ENCODE data around the gene MACROD2.

DNA sequence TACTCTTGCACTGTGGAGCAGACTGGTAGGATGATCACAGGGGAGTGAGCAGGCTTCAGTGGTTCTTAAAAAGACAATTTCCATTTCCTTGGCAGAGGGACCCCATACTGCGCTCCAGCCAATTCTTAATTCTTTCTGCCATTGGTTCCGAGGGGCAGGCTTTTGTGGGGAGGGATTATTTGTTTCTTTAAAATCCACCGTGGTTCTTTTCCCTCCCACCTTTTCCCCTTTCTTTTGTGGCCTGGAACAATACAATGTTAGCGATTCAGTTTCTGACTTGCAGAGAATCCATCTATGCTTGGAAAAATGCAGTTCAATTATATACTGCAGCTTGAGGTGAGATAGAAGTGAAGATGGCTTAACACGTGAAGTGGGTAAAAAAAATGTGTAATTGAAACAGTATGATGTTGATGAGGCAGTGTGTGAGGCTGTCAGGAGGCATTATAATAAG is 721.1 kb downstream of the MACROD2 start:
- TF ChIP-seq CTCF (conservative IDR thresholded peaks at IDR 0.05; ENCODE audit: low read depth, low read length) = no peak
- no peak for TF ChIP-seq MXI1 (IDR thresholded peaks at IDR 0.05; ENCODE audit: borderline replicate concordance, low read depth, low read length)
- no peak for TF ChIP-seq POLR2A (IDR thresholded peaks at IDR 0.05; ENCODE audit: low read depth, low read length)
- no peak for TF ChIP-seq RCOR1 (IDR thresholded peaks at IDR 0.05; ENCODE audit: insufficient replicate concordance, low read length)
- no peak for TF ChIP-seq RFX5 (IDR thresholded peaks at IDR 0.05; ENCODE audit: low read depth, low read length)
- TF ChIP-seq, protein P1, sequence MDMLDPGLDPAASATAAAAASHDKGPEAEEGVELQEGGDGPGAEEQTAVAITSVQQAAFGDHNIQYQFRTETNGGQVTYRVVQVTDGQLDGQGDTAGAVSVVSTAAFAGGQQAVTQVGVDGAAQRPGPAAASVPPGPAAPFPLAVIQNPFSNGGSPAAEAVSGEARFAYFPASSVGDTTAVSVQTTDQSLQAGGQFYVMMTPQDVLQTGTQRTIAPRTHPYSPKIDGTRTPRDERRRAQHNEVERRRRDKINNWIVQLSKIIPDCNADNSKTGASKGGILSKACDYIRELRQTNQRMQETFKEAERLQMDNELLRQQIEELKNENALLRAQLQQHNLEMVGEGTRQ (IDR thresholded peaks at IDR 0.05; ENCODE audit: low read depth, low read length) = no peak
- no peak for TF ChIP-seq BHLHE40 (IDR thresholded peaks at IDR 0.05; ENCODE audit: low read depth, low read length)
- TF ChIP-seq ELK1 (IDR thresholded peaks at IDR 0.05; ENCODE audit: borderline replicate concordance, low read depth, low read length) = no peak
- no peak for TF ChIP-seq SMC3 (IDR thresholded peaks at IDR 0.05; ENCODE audit: low read depth, low read length)
- no peak for TF ChIP-seq FOS (IDR thresholded peaks at IDR 0.05; ENCODE audit: low read depth, low read length)
- TF ChIP-seq MAZ (IDR thresholded peaks at IDR 0.05; ENCODE audit: borderline replicate concordance, low read depth, low read length) = no peak
- TF ChIP-seq MAFK (IDR thresholded peaks at IDR 0.05; ENCODE audit: low read depth, low read length) = no peak
- TF ChIP-seq CEBPB (IDR thresholded peaks at IDR 0.05; ENCODE audit: low read depth, low read length) = no peak

Measured in IMR-90 (cell line).